Psoas muscle (tissue), 8 donors: ENCODE measurements around the gene KBTBD2. TPM values are rescaled to one million over a fixed set of nuclear protein-coding genes. Genes with fewer than 3 reads are reported as not detected.

Source experiments
- ATAC-seq, 4 donors: fragments of 200-7000 bp; cut with Tn5 transposase; one replicate each; pipeline ENCODE4 v1.9.1; 2020; ENCODE audit warnings: moderate library complexity in 3 of 4, mild to moderate bottlenecking in 2 of 4
- DNase-seq, 2 donors: peaks; one replicate each; pipeline ENCODE4 v3.0.0-alpha.2; 2020
- H3K27ac ChIP-seq: fragments of 200-600 bp; one replicate; pipeline ENCODE4 v1.8.0; 2022
- H3K27me3 ChIP-seq, 3 donors: fragments of 200-600 bp in 1 of 3; one replicate each; pipeline versions ENCODE4 v1.6.1 to v1.8.0; 2013 to 2022; ENCODE audit warnings: low read length in 2 of 3, mild to moderate bottlenecking in 2 of 3, moderate library complexity in 1 of 3; ENCODE audit not compliant: insufficient read depth in 3 of 3
- H3K36me3 ChIP-seq, 2 donors: fragments of 200-600 bp in 1 of 2; one replicate each; pipeline versions ENCODE4 v1.6.1 to v1.8.0; 2013 to 2022; ENCODE audit warnings: low read depth in 1 of 2, mild to moderate bottlenecking in 1 of 2, moderate library complexity in 1 of 2; ENCODE audit not compliant: insufficient read depth in 1 of 2
- H3K4me1 ChIP-seq: fragments of 200-600 bp; one replicate; pipeline ENCODE4 v1.8.0; 2022
- H3K4me3 ChIP-seq: fragments of 200-600 bp; one replicate; pipeline ENCODE4 v1.8.0; 2022; ENCODE audit warnings: mild to moderate bottlenecking
- H3K9me3 ChIP-seq: fragments of 200-600 bp; one replicate; pipeline ENCODE4 v1.8.0; 2022
- WGBS, 3 donors: extraction: QIAGEN DNeasy Blood & Tissue Kit; methylation state at CpG; one replicate each; pipeline versions ENCODE4 v1.1.6 to v1.1.7; 2013; 5-methylcytosine and 5-hydroxymethylcytosine counted together
- intact Hi-C, 2 donors: fragments of 100-400 bp; cut with DNase I; formaldehyde crosslinking; loops; one replicate each; pipeline versions ENCODE4 v1.11.0 to v1.14.2; 2022
- polyA plus RNA-seq, 3 donors: library from polyadenylated mRNA; stranded (reverse); fragments of 200-250 nt; gene quantifications; one replicate each; pipeline ENCODE4 v1.2.3, GENCODE V29; 2013
- total RNA-seq, 4 donors: library from RNA; stranded (reverse); fragmentation: NEBNext Ultra II Directional in 2 of 4; extraction: Animal tissue kit (Norgen Biotek cat#: 25700) in 2 of 4; gene quantifications; one replicate each; pipeline versions ENCODE4 v1.2.1 to v1.2.4, GENCODE V29; 2021 to 2023
- TF ChIP-seq, protein P1 (sequence below): fragments of 200-600 bp; IDR thresholded peaks from one replicate; pipeline ENCODE4 v1.8.0; 2022; ENCODE audit warnings: antibody characterized with exemption
- donor health status: healthy with polysubstance abuse.
- donor health status: DM: no; HTN: no; CAD: no; lungs with moderate emphysema.
- donor health status: Bipolar disorder and iron deficiency.
- donor health status: healthy.
- donor health status: DM: yes; HTN: yes; CAD: no.
- donor health status: DM: no; HTN: no; CAD: no.
- donor health status: DM: no; HTN: no; CAD: no.
- donor health status: DM: yes; HTN: yes; CAD: no.

The KBTBD2 gene
- total and polyA plus RNA-seq, 7 donors = 25.6 to 69.6 (median 32.4) TPM

GRCh38 chr7:32935558-32935957, 44.0 kb upstream of the KBTBD2 start:
- Histone ChIP-seq H3K4me3 (no peak overlapping the region), H3K27me3 (no peaks in the 10 kb centered on the region), H3K27ac (no peak overlapping the region), H3K9me3 (no peaks in the 10 kb centered on the region), H3K36me3 (peaks cover 0 to 32% of the 10 kb centered on the region in 2 donors), H3K4me1 (peaks cover 22% of the 10 kb centered on the region)
- intact Hi-C loops = loop anchor here in 1 of 2 donors (5.0 kb wide), 1 partner anchor 138 kb away; no protein-coding TSS in a partner anchor
- DNase-seq (no peak), ATAC-seq (no peak)
- 91 to 97% (median 96%) methylated on average over 1 of the region's 1 CpG for WGBS, 3 donors
- TF ChIP-seq, protein P1, sequence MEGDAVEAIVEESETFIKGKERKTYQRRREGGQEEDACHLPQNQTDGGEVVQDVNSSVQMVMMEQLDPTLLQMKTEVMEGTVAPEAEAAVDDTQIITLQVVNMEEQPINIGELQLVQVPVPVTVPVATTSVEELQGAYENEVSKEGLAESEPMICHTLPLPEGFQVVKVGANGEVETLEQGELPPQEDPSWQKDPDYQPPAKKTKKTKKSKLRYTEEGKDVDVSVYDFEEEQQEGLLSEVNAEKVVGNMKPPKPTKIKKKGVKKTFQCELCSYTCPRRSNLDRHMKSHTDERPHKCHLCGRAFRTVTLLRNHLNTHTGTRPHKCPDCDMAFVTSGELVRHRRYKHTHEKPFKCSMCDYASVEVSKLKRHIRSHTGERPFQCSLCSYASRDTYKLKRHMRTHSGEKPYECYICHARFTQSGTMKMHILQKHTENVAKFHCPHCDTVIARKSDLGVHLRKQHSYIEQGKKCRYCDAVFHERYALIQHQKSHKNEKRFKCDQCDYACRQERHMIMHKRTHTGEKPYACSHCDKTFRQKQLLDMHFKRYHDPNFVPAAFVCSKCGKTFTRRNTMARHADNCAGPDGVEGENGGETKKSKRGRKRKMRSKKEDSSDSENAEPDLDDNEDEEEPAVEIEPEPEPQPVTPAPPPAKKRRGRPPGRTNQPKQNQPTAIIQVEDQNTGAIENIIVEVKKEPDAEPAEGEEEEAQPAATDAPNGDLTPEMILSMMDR = no peak

- Histone ChIP-seq H3K36me3 (peaks cover 0 to 75% of the 10 kb centered on the region in 2 donors), H3K4me3 (no peak overlapping the region), H3K9me3 (no peaks in the 10 kb centered on the region), H3K27me3 (no peaks in the 10 kb centered on the region), H3K4me1 (no peaks in the 10 kb centered on the region), H3K27ac (no peak overlapping the region)
- intact Hi-C loops = no loop called here
- no peak for DNase-seq
- ATAC-seq = no peak
- TF ChIP-seq, protein P1 = no peak
- WGBS, 3 donors = 83 to 93% (median 92%) methylated on average over 7 of the region's 7 CpGs
Observed at GRCh38 chr7:32930378-32930777, 38.8 kb upstream of the KBTBD2 start.

DNA sequence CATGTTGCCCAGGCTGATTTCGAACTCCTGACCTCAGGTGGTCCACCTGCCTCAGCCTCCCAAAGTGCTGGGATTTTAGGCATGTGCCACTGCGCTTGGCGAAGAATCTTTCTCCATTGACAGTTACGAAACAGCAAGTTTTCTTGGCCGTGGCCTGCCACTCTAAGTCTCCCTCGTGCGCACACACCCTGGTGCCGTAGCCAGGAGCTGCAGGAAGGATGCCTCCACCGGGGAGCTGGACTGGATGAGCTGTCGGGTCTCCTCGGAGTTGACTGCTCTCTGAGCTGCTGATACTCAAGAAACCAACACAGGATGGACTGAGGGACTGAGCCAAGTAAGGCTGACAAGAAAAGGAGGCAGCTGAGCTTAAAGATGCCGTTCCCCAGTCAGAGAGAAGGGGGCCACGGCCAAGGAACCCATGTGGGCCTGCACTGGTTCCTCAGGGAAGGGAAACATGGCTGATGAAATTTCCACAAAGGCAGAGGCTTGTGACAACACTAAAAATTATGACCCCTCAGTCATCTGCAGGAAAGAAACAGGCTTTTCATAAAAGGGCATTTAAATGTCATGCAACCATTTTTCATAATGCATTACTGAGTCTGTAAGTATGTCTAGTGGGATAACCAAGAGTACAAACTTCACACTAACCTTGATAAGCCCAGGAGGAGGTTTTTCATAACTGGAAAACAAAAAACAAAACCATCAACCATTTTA, 38.0 kb upstream of the KBTBD2 start:
- peaks cover 0 to 78% of the 10 kb centered on the region in 2 donors for H3K36me3 ChIP-seq
- intact Hi-C loops = no loop called here
- 79 to 88% (median 80%) methylated on average over 13 of the region's 13 CpGs for WGBS, 3 donors

DNA sequence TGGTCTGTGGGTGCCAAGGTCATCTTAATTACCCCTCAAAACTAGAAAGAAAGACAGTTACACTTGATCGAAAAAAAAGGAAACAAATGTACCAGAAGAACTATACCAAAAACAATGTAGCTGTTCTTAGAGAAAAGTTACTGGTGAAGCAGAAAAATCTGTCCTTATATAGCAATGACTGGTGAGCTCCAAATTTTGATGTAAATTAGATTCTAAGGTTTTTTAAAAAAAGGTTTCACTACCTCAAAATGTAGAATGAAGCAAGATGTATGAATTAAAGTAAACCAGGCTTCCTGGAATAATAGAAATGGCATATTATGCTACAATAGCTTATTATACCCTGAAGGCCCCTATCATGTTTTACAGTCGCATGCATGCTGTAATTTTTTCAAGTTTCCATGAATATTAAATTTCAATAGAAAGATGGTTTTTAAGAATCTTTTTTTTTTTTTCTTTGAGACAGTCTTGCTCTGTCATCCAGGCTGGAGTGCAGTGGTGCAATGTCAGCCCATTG, 37.3 kb upstream of the KBTBD2 start:
- intact Hi-C loops = no loop called here
- no peak for DNase-seq
- Histone ChIP-seq H3K36me3 (peaks cover 0 to 86% of the 10 kb centered on the region in 2 donors), H3K27ac (no peak overlapping the region), H3K9me3 (no peaks in the 10 kb centered on the region), H3K4me1 (no peaks in the 10 kb centered on the region), H3K4me3 (no peak overlapping the region), H3K27me3 (no peaks in the 10 kb centered on the region)
- TF ChIP-seq, protein P1 = no peak
- no peak for ATAC-seq
- WGBS, 3 donors = 91 to 96% (median 93%) methylated on average over 2 of the region's 2 CpGs

More for the DNA sequence above, 38.0 kb upstream of the KBTBD2 start:
- peak in 1 of 2 donors; percentile 61 for DNase-seq
- Histone ChIP-seq H3K9me3 (no peaks in the 10 kb centered on the region), H3K4me1 (no peaks in the 10 kb centered on the region), H3K4me3 (no peak overlapping the region), H3K27me3 (no peaks in the 10 kb centered on the region), H3K27ac (no peak overlapping the region)
- ATAC-seq = no peak
- TF ChIP-seq, protein P1 = no peak
